ENCODE results near the gene BBIP1.

- no peak for TF ChIP-seq CTCF (IDR thresholded peaks at IDR 0.05)
- no peak for TF ChIP-seq EP300 (IDR thresholded peaks at IDR 0.05)
- TF ChIP-seq POLR2A (IDR thresholded peaks at IDR 0.05): no peak
These were observed 58.3 kb downstream of the BBIP1 start for GRCh38 chr10:110860576-110861241.
